Uterus (tissue), 4 donors: ENCODE data around the gene RRAS. TPM values are rescaled to one million over a fixed set of nuclear protein-coding genes. Genes with fewer than 3 reads are reported as not detected.
A peak's percentile ranks its signal among the peaks of the same experiment; 100 is the strongest.

Source experiments
- DNase-seq, 2 donors: peaks; one replicate each; pipeline ENCODE4 v3.0.0-alpha.2; 2019 to 2020
- H3K27ac ChIP-seq, 2 donors: fragments of 200-600 bp; sonication (generic); 1 replicate in 1 of 2; 2 replicates in 1 of 2; pipeline ENCODE4 v1.5.1; 2016 to 2018
- H3K27me3 ChIP-seq, 2 donors: fragments of 200-600 bp; sonication (generic); one replicate each; pipeline ENCODE4 v1.5.1; 2018 to 2019; ENCODE audit warnings: control low read depth in 1 of 2
- H3K36me3 ChIP-seq, 2 donors: fragments of 200-600 bp; sonication (generic); one replicate each; pipeline ENCODE4 v1.5.1; 2019; ENCODE audit warnings: control low read depth in 1 of 2
- H3K4me1 ChIP-seq, 2 donors: fragments of 200-600 bp; sonication (generic); one replicate each; pipeline ENCODE4 v1.5.1; 2018 to 2019; ENCODE audit warnings: control low read depth in 1 of 2
- H3K4me3 ChIP-seq, 2 donors: fragments of 200-600 bp; sonication (generic); 1 replicate in 1 of 2; 2 replicates in 1 of 2; pipeline ENCODE4 v1.5.1; 2018 to 2019; ENCODE audit warnings: mild to moderate bottlenecking in 1 of 2
- H3K9me3 ChIP-seq, 2 donors: fragments of 200-600 bp; sonication (generic); one replicate each; pipeline ENCODE4 v1.5.1; 2019; ENCODE audit warnings: control low read depth in 1 of 2
- POLR2A ChIP-seq, 2 donors: fragments of 450-650 bp; IDR thresholded peaks; one replicate each; pipeline ENCODE4 v1.6.1; 2016; ENCODE audit warnings: antibody characterized with exemption in 2 of 2, mild to moderate bottlenecking in 1 of 2, moderate library complexity in 1 of 2
- intact Hi-C: fragments of 100-400 bp; cut with DNase I; formaldehyde crosslinking; loops from one replicate; pipeline ENCODE4 v1.15.1; 2023; ENCODE audit warnings: low total_unique reads
- total RNA-seq, 4 donors: library from RNA; depleted of rRNA in 3 of 4; stranded (reverse); fragments of >200 nt in 3 of 4; gene quantifications; one replicate each; pipeline versions ENCODE4 v1.1.0 to v1.2.4, GENCODE V29; 2014 to 2023
- TF ChIP-seq, protein P1 (sequence below), 4 experiments: fragments of 200-600 bp in 2 of 4; fragments of 450-650 bp in 2 of 4; sonication (generic) in 2 of 4; IDR thresholded peaks; one replicate each; pipeline ENCODE4 v1.5.1; 2016 to 2019; ENCODE audit warnings: antibody characterized with exemption in 4 of 4, mild to moderate bottlenecking in 2 of 4, moderate library complexity in 1 of 4
- donor health status: DM: yes; HTN: yes; CAD: no.

The RRAS gene
- total RNA-seq, 4 donors from 2014 or later = 17.1 to 106 (median 47.7) TPM

- peaks cover 0 to 4% of the 10 kb centered on the region in 2 donors for H3K4me1 ChIP-seq
- no peaks in the 10 kb centered on the region for H3K27me3 ChIP-seq
- TF ChIP-seq POLR2A (IDR thresholded peaks at IDR 0.05) = no peak
- H3K4me3 ChIP-seq = no peak overlapping the region
- intact Hi-C loops = no loop called here
- no peak overlapping the region for H3K27ac ChIP-seq
- no peaks in the 10 kb centered on the region for H3K36me3 ChIP-seq
- H3K9me3 ChIP-seq = no peaks in the 10 kb centered on the region
- no peak for DNase-seq
Observed at GRCh38 chr19:49683814-49684250, 43.9 kb upstream of the RRAS start.

DNA sequence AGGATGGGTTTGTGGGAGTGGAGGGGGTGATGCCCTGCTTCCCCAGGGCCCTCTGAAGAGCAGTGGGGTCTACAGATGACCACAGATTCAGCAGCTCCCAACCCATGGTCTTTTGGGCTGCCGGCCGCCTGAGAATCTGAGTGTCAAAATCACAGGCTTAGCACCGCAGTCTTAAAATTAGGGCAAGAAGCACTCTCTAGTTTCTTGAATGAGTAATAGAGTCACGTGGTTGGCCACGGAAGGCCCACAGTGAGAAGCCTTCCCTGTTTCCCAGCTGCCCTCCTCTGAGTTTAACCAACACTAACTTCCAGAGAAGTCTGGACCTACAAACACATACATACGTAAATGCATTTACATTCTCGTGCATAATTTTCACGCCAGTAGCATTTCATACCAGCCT lies 42.3 kb upstream of the RRAS start:
- Histone ChIP-seq H3K27me3 (no peaks in the 10 kb centered on the region), H3K27ac (no peak overlapping the region), H3K36me3 (no peaks in the 10 kb centered on the region), H3K4me3 (no peak overlapping the region), H3K4me1 (peaks cover 0 to 4% of the 10 kb centered on the region in 2 donors), H3K9me3 (no peaks in the 10 kb centered on the region)
- DNase-seq = no peak
- TF ChIP-seq, protein P1, sequence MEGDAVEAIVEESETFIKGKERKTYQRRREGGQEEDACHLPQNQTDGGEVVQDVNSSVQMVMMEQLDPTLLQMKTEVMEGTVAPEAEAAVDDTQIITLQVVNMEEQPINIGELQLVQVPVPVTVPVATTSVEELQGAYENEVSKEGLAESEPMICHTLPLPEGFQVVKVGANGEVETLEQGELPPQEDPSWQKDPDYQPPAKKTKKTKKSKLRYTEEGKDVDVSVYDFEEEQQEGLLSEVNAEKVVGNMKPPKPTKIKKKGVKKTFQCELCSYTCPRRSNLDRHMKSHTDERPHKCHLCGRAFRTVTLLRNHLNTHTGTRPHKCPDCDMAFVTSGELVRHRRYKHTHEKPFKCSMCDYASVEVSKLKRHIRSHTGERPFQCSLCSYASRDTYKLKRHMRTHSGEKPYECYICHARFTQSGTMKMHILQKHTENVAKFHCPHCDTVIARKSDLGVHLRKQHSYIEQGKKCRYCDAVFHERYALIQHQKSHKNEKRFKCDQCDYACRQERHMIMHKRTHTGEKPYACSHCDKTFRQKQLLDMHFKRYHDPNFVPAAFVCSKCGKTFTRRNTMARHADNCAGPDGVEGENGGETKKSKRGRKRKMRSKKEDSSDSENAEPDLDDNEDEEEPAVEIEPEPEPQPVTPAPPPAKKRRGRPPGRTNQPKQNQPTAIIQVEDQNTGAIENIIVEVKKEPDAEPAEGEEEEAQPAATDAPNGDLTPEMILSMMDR (IDR thresholded peaks at IDR 0.05) = no peak
- no peak for TF ChIP-seq POLR2A (IDR thresholded peaks at IDR 0.05)
- intact Hi-C loops = no loop called here

DNA sequence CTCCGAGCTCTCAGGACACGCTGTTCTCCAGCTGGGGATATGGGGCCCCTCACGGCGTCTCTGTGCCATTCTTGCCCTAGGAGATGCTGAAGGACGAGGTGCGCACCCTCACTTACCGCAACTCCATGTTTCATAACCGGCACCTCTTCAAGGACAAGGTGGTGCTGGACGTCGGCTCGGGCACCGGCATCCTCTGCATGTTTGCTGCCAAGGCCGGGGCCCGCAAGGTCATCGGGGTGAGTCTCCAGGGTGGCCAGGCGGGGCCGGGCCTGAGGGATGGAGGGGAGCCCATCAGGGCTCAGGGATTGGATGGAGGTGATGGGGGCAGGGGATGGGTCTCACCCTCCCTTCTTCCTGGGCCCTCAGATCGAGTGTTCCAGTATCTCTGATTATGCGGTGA lies 41.9 kb upstream of the RRAS start:
- no peak for DNase-seq
- Histone ChIP-seq H3K4me3 (no peak overlapping the region), H3K27ac (no peak overlapping the region), H3K9me3 (no peaks in the 10 kb centered on the region), H3K27me3 (no peaks in the 10 kb centered on the region), H3K4me1 (peaks cover 0 to 4% of the 10 kb centered on the region in 2 donors), H3K36me3 (no peaks in the 10 kb centered on the region)
- TF ChIP-seq, protein P1 (IDR thresholded peaks at IDR 0.05) = no peak
- no peak for TF ChIP-seq POLR2A (IDR thresholded peaks at IDR 0.05)
- intact Hi-C loops = no loop called here

GRCh38 chr19:49680421-49681351 lies 40.7 kb upstream of the RRAS start:
- intact Hi-C loops = no loop called here
- H3K4me1 ChIP-seq = peaks cover 0 to 4% of the 10 kb centered on the region in 2 donors
- peak overlapping the region; percentile 65 to 70 for H3K27ac ChIP-seq
- H3K4me3 ChIP-seq = peak overlapping the region in 1 of 2 donors; percentile 8
- TF ChIP-seq, protein P1 (IDR thresholded peaks at IDR 0.05) = peak; percentile 98 to 100 (median 100)
- TF ChIP-seq POLR2A (IDR thresholded peaks at IDR 0.05) = no peak
- H3K9me3 ChIP-seq = no peaks in the 10 kb centered on the region
- peak; percentile 90 to 94 for DNase-seq
- H3K36me3 ChIP-seq = no peaks in the 10 kb centered on the region
- H3K27me3 ChIP-seq = no peaks in the 10 kb centered on the region

GRCh38 chr19:49679771-49680413 lies 39.9 kb upstream of the RRAS start:
- no peak overlapping the region for H3K4me3 ChIP-seq
- TF ChIP-seq, protein P1 (IDR thresholded peaks at IDR 0.05) = no peak
- no peak for TF ChIP-seq POLR2A (IDR thresholded peaks at IDR 0.05)
- H3K9me3 ChIP-seq = no peaks in the 10 kb centered on the region
- peaks cover 0 to 4% of the 10 kb centered on the region in 2 donors for H3K4me1 ChIP-seq
- no peaks in the 10 kb centered on the region for H3K27me3 ChIP-seq
- no peak for DNase-seq
- H3K27ac ChIP-seq = peak overlapping the region; percentile 65 to 70
- intact Hi-C loops = no loop called here
- no peaks in the 10 kb centered on the region for H3K36me3 ChIP-seq
